WI38 (cell line): ENCODE measurements around the gene SNRK.
"Not testable (repeated sequence)": the region's sequence is repeated elsewhere in the genome, so short reads cannot be mapped to it uniquely, and the experiment has no call there.

Experiments used
- H3K4me3 ChIP-seq: 2 replicates; pipeline ENCODE4 v1.5.1; 2011; ENCODE audit warnings: low read depth, mild to moderate bottlenecking, control low read depth, low read length
- TF ChIP-seq, protein P1 (sequence below): IDR thresholded peaks from 2 replicates; pipeline ENCODE4 v1.5.1; 2012; ENCODE audit warnings: low read depth, mild to moderate bottlenecking, control low read depth, low read length

The SNRK gene

DNA sequence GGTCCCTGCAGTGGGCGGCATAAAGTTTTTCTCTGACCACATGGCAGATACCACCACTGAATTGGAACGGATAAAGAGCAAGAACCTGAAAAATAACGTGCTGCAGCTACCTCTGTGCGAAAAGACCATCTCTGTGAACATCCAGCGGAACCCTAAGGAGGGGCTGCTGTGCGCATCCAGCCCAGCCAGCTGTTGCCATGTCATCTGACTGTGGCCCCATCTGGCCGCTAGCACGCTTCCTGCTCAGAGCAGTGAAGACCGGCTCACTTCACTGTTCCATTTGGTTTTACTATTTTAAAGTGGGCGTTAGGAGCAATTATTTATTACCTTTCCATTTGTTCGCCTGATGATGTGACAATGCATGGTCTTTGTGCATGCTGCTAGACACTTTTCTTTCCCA, 62.0 kb downstream of the SNRK start:
- TF ChIP-seq, protein P1, sequence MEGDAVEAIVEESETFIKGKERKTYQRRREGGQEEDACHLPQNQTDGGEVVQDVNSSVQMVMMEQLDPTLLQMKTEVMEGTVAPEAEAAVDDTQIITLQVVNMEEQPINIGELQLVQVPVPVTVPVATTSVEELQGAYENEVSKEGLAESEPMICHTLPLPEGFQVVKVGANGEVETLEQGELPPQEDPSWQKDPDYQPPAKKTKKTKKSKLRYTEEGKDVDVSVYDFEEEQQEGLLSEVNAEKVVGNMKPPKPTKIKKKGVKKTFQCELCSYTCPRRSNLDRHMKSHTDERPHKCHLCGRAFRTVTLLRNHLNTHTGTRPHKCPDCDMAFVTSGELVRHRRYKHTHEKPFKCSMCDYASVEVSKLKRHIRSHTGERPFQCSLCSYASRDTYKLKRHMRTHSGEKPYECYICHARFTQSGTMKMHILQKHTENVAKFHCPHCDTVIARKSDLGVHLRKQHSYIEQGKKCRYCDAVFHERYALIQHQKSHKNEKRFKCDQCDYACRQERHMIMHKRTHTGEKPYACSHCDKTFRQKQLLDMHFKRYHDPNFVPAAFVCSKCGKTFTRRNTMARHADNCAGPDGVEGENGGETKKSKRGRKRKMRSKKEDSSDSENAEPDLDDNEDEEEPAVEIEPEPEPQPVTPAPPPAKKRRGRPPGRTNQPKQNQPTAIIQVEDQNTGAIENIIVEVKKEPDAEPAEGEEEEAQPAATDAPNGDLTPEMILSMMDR, result no peak
- H3K4me3 ChIP-seq, result no peak overlapping the region

DNA sequence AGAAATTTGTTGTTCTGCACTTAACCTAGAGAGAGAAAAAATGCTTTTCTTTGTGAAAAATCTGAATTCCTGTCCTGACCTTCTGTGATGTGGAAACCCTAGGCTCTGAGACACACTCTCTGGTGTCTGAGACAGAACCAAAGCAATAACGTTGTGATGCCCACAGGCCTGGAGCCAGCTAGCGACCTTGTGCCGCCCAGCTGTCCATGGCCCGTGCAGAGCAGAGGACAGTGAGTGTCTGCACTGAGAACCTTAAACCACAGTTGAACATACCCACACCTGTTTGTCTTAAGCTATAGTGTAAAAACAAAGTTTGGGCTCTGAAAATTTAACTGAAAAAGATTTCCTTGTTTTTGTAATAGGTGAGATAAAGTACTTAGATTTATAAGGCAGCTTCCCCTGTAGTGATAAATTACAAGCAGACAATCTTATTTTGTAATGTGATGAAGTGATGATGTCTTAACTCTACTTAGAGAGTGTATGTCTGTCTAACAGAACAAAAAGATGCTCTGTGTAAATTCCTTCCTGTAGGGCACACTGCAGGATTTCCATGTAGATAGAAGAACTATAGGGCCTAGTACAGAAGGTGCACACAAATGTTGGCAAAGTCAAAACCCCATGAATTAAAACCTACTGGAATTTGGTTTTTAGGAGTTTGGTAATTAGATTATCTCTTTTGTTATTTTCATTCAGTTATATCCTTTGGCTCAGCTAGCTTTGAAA, 62.7 kb downstream of the SNRK start:
- no peak overlapping the region for H3K4me3 ChIP-seq
- TF ChIP-seq, protein P1, result no peak

DNA sequence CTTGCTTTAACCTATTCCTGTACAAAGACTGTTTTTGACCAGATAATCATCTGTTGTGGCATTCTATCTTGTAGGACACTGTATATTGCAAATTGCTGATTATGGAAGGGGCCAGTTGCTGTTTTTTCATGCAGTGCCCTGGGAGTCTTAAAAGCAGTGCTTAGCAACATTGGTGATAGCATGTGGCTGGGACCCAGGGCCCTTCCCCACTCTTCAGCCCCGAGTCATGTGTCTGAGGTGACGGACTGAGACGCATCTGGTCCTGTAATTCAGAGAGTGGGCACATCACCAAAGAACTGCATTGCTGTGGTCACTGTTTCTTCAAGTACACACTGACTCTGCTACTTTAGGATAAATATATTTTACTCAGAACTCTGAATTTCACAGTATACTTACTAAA, 63.4 kb downstream of the SNRK start:
- TF ChIP-seq, protein P1, result no peak
- H3K4me3 ChIP-seq, result no peak overlapping the region

DNA sequence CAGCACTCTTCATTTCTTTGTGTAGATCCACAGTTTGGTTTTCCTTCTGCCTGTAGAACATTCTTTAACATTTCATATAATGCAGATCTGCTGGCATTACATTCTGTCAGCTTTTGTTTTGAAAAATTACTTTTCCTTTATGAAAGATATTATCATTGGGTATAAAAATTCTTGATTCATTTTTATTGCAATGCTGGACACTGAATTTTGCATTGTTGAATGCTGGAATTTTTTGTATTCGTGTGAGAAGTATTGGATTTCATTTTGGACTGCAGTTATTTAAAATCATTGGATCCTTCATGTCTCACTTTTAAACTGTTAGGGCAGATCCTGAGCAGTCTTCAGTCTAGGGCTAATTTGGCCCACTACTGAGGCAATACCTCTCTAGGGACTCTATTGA, 67.1 kb downstream of the SNRK start:
- TF ChIP-seq, protein P1, result no peak
- no peak overlapping the region for H3K4me3 ChIP-seq

DNA sequence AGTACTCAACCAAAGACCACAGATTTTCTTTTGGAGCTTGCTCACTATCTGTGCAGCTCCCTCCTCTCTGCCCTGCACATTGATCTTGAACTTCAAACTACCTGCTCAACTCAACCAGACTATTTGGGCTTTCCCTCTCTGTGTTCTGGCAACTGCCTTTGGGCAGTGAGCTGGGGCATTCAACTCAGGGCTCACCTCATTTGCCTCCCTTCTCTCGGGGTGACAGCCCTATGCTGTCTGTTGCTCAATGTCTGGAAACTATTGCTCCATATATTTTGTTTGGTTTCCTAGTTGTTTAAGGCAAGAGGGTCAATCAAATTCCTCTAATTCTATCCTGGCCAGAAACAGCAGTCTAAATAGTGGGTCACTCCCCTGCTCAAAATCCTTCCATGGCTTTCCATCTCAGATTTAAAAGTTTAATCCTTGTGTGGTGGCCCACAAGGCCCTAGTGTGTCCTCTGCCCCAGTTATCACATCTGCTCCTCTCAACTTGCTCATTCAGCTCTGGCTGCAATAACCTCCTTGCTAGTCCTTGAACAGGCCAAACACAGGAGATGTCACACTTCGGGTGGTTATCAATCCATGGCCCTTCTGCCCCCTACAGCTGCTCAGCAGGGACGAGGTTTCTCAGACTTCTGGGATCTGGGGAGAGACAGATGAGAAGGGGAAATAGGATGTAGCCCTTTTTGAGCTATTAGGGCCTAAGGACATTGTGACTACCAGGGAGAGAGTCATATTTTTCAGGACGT, 67.8 kb downstream of the SNRK start:
- TF ChIP-seq, protein P1, result no peak
- no peak overlapping the region for H3K4me3 ChIP-seq

DNA sequence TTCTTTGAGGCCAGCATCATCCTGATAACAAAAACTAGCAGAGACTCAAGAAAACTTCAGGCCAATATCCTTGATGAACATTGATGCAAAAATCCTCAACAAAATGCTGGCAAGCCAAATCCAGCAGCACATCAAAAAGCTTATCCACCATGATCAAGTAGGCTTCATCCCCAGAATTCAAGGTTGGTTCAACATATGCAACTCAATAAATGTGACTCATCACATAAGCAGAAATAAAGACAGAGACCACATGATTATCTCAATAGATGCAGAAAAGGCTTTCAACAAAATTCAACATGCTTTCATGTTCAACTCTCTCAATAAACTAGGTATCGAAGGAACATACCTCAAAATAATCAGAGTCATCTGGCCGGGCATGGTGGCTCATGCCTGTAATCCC, 69.7 kb downstream of the SNRK start:
- not testable (repeated sequence) for H3K4me3 ChIP-seq

DNA sequence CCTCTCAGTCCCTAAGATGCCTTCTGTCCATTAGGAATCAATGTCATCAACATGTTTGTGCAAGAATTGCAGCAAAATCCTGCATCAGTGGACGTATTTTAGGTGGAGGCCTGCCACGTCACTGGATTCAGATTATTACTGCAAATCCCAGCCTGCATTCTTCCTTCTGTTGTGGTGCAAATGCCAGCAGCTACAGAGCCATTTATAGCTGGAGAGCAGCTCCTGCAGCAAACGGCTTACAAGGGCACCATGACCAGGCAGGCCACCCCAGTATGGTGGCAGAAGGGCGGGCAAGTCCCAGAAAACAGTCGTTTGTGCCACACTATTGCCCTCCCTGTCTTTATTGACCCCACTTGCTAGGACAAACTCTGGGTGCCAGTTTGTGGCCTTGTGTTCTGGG, 74.7 kb downstream of the SNRK start:
- TF ChIP-seq, protein P1, result no peak
- no peak overlapping the region for H3K4me3 ChIP-seq
